Measurements from ENCODE around the gene ITPR2.

DNA sequence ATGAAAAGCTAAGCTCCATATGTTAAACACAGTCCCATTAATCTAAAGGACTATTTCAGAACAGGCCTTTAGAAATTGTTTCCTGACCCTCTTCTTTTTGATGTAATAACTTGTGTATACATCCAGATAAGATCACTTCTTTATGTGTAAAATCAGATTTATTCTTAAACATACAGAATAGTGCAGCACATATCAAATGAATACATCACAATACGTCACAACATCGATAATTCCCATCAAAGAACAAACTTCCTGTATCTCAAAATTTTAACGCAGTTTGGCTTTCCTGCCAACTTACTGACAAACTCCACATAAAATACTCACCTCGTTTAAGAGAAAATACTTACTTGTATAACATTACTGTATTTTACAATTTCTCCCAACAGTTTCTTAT, 108.7 kb downstream of the ITPR2 start:
- TF ChIP-seq RCOR2 (CRISPR knock-in tag; IDR thresholded peaks at IDR 0.05) (no peak), ZBTB33 (CRISPR knock-in tag; IDR thresholded peaks at IDR 0.05) (no peak), ZNF431 (CRISPR knock-in tag; IDR thresholded peaks at IDR 0.05; ENCODE audit: borderline replicate concordance, low read depth) (no peak), JUN (CRISPR knock-in tag; IDR thresholded peaks at IDR 0.05) (no peak), REST (IDR thresholded peaks at IDR 0.05; ENCODE audit: borderline replicate concordance in 1 of 2, low read depth in 1 of 2, low read length in 2 of 2) (no peak), SMC3 (IDR thresholded peaks at IDR 0.05; ENCODE audit: low read length) (no peak), FOXA3 (CRISPR knock-in tag; IDR thresholded peaks at IDR 0.05) (no peak), FLYWCH1 (CRISPR knock-in tag; IDR thresholded peaks at IDR 0.05) (no peak), NFATC3 (CRISPR knock-in tag; IDR thresholded peaks at IDR 0.05) (no peak), ZNF572 (CRISPR knock-in tag; IDR thresholded peaks at IDR 0.05) (no peak)
- TF ChIP-seq, protein P1, sequence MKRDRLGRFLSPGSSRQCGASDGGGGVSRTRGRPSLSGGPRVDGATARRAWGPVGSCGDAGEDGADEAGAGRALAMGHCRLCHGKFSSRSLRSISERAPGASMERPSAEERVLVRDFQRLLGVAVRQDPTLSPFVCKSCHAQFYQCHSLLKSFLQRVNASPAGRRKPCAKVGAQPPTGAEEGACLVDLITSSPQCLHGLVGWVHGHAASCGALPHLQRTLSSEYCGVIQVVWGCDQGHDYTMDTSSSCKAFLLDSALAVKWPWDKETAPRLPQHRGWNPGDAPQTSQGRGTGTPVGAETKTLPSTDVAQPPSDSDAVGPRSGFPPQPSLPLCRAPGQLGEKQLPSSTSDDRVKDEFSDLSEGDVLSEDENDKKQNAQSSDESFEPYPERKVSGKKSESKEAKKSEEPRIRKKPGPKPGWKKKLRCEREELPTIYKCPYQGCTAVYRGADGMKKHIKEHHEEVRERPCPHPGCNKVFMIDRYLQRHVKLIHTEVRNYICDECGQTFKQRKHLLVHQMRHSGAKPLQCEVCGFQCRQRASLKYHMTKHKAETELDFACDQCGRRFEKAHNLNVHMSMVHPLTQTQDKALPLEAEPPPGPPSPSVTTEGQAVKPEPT (CRISPR knock-in tag; IDR thresholded peaks at IDR 0.05; ENCODE audit: low read depth): no peak
- TF ChIP-seq, protein P2, sequence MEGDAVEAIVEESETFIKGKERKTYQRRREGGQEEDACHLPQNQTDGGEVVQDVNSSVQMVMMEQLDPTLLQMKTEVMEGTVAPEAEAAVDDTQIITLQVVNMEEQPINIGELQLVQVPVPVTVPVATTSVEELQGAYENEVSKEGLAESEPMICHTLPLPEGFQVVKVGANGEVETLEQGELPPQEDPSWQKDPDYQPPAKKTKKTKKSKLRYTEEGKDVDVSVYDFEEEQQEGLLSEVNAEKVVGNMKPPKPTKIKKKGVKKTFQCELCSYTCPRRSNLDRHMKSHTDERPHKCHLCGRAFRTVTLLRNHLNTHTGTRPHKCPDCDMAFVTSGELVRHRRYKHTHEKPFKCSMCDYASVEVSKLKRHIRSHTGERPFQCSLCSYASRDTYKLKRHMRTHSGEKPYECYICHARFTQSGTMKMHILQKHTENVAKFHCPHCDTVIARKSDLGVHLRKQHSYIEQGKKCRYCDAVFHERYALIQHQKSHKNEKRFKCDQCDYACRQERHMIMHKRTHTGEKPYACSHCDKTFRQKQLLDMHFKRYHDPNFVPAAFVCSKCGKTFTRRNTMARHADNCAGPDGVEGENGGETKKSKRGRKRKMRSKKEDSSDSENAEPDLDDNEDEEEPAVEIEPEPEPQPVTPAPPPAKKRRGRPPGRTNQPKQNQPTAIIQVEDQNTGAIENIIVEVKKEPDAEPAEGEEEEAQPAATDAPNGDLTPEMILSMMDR (CRISPR knock-in tag; IDR thresholded peaks at IDR 0.05): no peak
